ENCODE measurements around the gene CLCN7.

- no peak for TF ChIP-seq CTCF (conservative IDR thresholded peaks at IDR 0.05)
- no peak for TF ChIP-seq EZH2 (IDR thresholded peaks at IDR 0.05; ENCODE audit: low read depth)
These were observed 50.8 kb downstream of the CLCN7 start for GRCh38 chr16:1424028-1424427.

All from PC-9 (cell line).